GM21717 (cell line): ENCODE results near the gene RELN.
"Not testable (repeated sequence)": the region's sequence is repeated elsewhere in the genome, so short reads cannot be mapped to it uniquely, and the experiment has no call there.

Experiments used
- ATAC-seq: cut with Tn5 transposase; IDR thresholded peaks from one replicate; pipeline ENCODE4 v1.9.1; 2021; ENCODE audit warnings: mild to moderate bottlenecking, moderate library complexity; ENCODE audit not compliant: unreplicated experiment

Gene RELN

GRCh38 chr7:103533761-103534160 lies 455.7 kb downstream of the RELN start:
- ATAC-seq = no peak

DNA sequence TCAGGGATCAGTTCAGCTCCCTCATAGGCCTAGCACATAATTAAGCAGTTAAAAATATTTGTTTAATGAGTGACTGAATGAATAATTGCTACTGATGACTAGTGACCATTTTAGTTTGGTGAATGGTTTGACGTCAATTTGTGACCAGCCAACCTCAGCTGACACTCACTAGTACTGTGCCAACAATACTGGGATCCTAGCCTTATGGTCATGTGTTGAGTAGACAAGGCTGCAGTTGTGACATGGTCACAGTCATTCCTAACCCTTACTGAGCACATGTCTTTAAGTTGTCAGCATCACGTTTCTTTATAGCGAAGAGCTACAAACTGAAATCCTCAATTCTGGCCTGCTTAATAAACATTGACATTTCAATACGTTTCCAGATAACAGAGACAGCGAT lies 456.5 kb downstream of the RELN start:
- ATAC-seq = no peak

- ATAC-seq = no peak
Observed at GRCh38 chr7:103528152-103528551, 461.3 kb downstream of the RELN start.

DNA sequence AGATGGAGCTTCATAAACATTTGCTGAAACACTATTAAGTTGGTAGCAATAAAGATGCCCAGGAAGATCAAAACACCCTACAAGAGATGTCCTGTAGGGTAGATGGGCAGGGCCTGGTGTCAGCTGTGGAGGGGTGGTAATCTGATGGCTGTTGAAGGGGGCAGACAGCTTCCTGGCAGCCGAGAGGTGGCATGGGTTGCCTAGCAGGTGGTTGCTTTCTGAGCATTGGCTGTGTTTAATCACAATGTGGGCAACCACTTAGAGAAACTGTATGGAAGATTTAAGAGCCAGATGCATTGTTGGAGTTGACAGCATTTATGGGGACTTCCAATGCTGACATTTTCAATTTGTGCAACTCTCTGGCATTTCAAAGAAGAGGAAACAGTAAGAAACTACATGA lies 463.5 kb downstream of the RELN start:
- no peak for ATAC-seq

- ATAC-seq = no peak
Observed at GRCh38 chr7:103524042-103524907, 465.2 kb downstream of the RELN start.

- ATAC-seq = no peak
Observed at GRCh38 chr7:103521937-103522336, 467.5 kb downstream of the RELN start.

DNA sequence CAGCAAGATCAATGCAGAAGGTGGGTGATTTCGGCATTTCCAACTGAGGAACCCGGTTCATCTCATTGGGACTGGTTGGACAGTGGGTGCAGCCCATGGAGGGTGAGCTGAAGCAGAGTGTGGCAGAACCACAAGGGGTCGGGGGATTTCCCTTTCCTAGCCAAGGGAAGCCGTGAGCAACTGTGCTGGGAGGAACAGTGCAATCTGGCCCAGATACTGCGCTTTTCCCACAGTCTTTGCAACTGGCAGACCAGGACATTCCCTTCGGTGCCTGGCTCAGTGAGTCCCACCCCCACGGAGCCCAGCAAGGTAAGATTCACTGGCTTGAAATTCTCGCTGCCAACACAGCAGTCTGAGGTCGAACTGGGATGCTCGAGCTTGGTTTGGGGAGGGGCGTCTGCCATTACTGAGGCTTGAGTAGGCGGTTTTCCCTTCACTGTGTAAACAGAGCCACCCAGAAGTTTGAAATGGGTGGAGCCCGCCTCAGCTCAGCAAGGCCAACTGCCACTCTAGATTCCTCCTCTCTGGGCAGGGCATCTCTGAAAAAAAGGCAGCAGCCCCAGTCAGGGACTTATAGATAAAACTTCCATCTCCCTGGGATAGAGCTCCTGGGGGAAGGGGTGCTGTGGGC lies 484.8 kb downstream of the RELN start:
- no peak for ATAC-seq

DNA sequence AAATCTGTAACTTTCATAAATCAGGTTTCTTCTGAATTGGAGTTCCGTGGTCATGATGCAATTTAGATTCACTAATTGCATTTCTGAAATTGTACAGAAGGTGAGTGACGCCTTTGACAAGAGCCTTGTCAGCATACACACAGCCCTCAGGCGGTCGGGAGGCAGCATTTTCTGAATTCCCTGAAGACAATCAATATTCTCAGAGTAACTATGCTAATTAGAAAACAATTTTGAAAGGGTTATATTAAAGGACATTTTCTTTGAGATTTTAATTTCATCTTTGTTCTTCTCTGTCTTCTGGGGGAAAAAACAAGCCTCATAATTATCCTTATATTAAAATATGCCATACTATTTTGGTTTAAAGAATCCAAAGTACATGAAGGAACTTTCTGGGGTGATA lies 488.3 kb downstream of the RELN start:
- no peak for ATAC-seq

GRCh38 chr7:103499976-103500375 lies 489.5 kb downstream of the RELN start:
- ATAC-seq = no peak

DNA sequence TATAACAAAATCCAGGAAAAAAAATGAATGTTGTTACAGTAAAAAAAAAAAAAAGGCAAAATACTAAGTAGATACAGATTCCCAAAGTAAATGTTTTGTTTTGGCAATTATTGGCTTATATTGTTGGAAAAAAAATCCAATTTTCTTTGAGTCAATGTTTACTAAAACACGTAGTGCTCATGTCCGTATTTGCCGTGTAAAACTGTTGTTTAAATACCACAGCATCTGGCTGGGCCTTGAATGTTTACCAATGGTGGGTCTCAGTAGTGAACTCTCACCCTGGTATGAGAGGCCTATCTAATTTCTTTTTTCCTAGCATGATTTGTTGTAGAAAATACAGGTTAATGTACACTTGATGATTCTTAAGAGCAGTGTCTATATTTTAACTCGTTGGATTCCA lies 502.0 kb downstream of the RELN start:
- ATAC-seq = no peak

DNA sequence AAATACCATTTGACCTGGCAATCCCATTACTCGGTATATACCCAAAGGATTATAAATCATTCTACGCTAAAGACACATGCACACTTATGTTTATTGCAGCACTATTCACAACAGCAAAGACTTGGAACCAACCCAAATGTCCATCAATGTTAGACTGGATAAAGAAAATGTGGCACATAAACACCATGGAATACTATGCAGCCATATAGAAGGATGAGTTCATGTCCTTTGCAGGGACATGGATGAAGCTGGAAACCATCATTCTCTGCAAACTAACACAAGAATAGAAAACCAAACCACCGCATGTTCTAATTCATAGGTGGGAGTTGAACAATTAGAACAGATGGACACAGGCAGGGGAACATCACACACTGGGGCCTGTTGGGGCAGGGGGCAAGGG lies 502.6 kb downstream of the RELN start:
- ATAC-seq = not testable (repeated sequence)

DNA sequence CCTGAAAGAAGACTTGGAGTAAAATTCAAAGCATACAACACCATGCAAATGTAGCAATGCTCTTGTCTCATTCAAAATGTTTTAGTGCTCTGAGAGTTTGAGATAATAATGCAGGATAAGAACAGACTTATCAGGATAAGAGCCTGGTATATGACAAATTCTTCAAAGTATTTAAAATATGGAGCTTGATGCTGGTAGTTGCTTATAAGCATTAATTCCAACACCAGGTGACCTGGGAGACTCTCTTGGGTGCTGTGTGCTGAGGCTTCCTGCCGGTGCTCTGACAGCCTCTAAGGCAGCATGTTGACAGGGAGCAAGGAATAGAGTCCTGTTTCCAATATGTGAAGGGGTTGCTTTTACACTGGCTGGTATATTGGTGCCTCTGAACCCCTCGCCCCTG lies 508.7 kb downstream of the RELN start:
- ATAC-seq = no peak

- ATAC-seq = no peak
Observed at GRCh38 chr7:103474956-103475355, 514.5 kb downstream of the RELN start.

DNA sequence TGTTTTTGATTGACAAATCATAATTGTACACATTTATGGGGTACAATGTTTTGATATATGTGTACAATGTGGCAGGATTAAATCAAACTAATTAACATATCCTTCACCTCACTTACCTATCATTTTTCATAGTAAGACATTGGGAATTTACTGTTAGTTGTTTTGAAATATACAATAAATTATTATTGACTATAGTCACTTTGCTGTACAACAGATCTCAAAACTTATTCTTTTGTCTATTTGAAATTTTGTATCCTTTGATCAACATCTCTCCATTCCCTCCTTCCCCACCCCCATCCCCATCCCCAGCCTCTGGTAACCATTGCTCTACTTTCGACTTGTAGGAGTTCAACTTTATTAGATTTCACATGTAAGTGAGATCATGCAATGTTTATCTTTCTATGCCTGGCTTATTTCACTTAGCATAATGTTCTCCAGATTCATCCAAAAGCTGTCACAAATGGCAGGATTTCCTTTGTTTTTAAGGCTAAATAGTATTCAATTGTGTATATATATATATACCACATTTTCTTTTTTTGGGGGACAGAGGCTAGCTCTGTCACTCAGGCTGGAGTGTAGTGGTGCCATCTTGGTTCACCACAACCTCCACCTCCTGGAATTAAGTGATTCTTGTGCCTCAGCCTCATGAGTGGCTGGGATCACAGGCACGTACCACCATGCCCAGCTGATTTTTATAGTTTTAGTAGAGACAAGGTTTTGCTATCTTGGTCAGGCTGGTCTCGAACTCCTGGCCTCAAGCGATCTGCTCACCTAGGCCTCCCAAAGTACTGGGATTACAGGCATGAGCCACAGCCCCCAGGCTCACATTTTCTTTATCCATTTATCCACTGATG lies 520.1 kb downstream of the RELN start:
- no peak for ATAC-seq

GRCh38 chr7:103466814-103467213 lies 522.6 kb downstream of the RELN start:
- no peak for ATAC-seq

DNA sequence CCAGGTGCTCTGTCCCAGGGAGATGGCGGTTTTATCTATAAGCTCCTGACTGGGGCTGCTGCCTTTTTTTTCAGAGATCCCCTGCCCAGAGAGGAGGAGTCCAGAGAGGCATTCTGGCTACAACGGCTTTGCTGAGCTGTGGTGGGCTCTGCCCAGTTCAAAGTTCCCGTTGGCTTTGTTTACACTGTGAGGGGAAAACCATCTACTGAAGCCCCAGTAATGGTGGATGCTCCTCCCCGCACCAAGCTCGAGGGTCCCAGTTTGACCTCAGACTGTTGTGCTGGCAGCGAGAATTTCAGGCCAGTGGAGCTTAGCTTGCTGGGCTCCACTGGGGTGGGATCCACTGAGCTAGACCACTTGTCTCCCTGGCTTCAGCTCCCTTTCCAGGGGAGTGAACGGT lies 527.1 kb downstream of the RELN start:
- ATAC-seq = no peak

GRCh38 chr7:103447073-103447960 lies 542.1 kb downstream of the RELN start:
- ATAC-seq = no peak

DNA sequence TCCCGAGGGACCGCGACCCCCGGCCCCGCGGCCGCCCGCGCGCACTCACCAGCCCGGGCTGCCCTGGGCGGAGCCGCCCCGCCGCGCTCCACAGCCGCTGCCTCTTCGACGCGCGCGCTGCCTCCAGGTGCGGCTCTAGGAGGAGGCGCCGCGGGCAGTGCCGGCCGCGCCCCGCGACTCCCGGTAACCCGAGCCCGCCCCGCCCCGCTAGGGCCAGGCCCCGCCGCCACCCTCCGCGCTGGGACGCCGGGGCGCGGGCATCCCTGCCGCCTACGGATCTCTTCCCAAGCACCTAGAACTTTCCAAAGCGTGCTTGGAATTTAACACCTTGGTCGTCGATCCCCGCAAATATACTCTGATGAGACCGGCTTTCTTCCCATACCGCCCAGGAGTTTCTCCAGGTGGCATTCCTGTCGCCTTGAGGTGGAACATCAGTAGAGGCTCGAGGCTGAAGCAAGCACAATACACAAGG lies 543.4 kb downstream of the RELN start, which contains the start of gene SLC26A5:
Gene SLC26A5 (minus strand): TSS at position 159 of the 472 bp plus-strand sequence. CDS start 24,693 bp downstream, outside the sequence.
- ATAC-seq = no peak

- no peak for ATAC-seq
Observed at GRCh38 chr7:103445228-103446048, 544.0 kb downstream of the RELN start.
